Nephron progenitor cell (in vitro differentiated cells): ENCODE data around the gene EMC8.

Experiments used
- DNase-seq: peaks from one replicate; pipeline ENCODE4 v3.0.0; 2021
- H3K27ac Mint-ChIP-seq: 2 replicates; pipeline ENCODE4 v1.8.0; 2021; ENCODE audit warnings: mild to moderate bottlenecking, moderate library complexity, mixed read lengths
- H3K27me3 Mint-ChIP-seq: 2 replicates; pipeline ENCODE4 v1.8.0; 2021; ENCODE audit warnings: mild to moderate bottlenecking, low read depth, mixed read lengths; ENCODE audit not compliant: poor library complexity
- H3K36me3 Mint-ChIP-seq: 2 replicates; pipeline ENCODE4 v1.8.0; 2021; ENCODE audit warnings: low read depth, mixed read lengths
- H3K4me1 Mint-ChIP-seq: 2 replicates; pipeline ENCODE4 v1.8.0; 2021; ENCODE audit warnings: mixed read lengths
- H3K4me3 Mint-ChIP-seq: 2 replicates; pipeline ENCODE4 v1.8.0; 2021; ENCODE audit warnings: mild to moderate bottlenecking, moderate library complexity, mixed read lengths
- H3K9me3 Mint-ChIP-seq: 2 replicates; pipeline ENCODE4 v1.8.0; 2021; ENCODE audit warnings: mild to moderate bottlenecking, moderate library complexity, mixed read lengths
- TF ChIP-seq, protein P1 (sequence below): fragments of 200-600 bp; sonication (generic); IDR thresholded peaks from 2 replicates; pipeline ENCODE4 v1.5.0; 2021; ENCODE audit warnings: antibody characterized with exemption

The EMC8 gene

DNA sequence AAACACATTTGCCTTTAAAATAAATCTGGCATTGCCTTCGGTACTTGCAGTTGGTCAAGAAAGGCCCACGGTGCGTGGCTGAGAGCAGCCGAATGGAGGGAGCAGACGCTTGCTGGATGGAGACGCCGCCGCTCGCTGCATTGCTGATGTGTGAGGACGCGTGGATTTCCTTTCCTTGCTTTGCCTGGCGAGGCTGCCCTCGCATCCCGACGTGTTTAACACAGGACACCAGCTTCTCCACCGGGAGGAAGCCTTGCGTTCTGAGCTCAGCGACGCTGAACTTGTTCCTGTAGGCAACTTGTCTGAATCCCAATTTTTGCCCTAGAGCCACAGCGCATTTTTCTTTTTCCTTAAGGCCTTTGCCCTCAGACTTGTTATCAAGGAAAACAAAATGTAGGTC is 45.9 kb upstream of the EMC8 start:
- Mint-ChIP-seq H3K27me3 (peaks cover 48% of the 10 kb centered on the region), H3K9me3 (no peaks in the 10 kb centered on the region), H3K27ac (no peak overlapping the region), H3K4me1 (peaks cover 31% of the 10 kb centered on the region), H3K4me3 (no peak overlapping the region), H3K36me3 (no peaks in the 10 kb centered on the region)
- TF ChIP-seq, protein P1, sequence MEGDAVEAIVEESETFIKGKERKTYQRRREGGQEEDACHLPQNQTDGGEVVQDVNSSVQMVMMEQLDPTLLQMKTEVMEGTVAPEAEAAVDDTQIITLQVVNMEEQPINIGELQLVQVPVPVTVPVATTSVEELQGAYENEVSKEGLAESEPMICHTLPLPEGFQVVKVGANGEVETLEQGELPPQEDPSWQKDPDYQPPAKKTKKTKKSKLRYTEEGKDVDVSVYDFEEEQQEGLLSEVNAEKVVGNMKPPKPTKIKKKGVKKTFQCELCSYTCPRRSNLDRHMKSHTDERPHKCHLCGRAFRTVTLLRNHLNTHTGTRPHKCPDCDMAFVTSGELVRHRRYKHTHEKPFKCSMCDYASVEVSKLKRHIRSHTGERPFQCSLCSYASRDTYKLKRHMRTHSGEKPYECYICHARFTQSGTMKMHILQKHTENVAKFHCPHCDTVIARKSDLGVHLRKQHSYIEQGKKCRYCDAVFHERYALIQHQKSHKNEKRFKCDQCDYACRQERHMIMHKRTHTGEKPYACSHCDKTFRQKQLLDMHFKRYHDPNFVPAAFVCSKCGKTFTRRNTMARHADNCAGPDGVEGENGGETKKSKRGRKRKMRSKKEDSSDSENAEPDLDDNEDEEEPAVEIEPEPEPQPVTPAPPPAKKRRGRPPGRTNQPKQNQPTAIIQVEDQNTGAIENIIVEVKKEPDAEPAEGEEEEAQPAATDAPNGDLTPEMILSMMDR = no peak
- DNase-seq = no peak

DNA sequence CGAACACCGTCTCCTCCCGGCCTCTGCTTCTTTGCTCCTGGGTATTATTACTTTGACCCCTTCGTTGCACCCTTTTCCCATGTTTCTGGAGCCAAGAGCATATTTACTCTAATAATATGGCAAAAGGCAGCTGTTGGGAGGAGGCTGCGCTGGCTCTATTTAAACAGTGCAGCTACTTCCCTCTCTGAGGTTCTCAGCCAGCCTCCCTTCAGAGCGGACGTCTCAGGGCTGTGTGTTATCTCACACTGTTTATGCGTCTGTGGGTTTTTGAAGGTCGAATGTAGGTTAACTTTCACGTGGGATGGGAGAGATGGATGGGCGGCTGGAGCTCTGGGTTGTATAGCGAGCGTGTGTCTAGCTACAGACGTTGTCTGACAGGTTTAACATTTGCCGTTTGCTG is 45.4 kb upstream of the EMC8 start:
- H3K27me3 Mint-ChIP-seq = peaks cover 49% of the 10 kb centered on the region
- H3K4me3 Mint-ChIP-seq = no peak overlapping the region
- H3K27ac Mint-ChIP-seq = no peak overlapping the region
- no peak for DNase-seq
- no peaks in the 10 kb centered on the region for H3K36me3 Mint-ChIP-seq
- H3K9me3 Mint-ChIP-seq = no peaks in the 10 kb centered on the region
- H3K4me1 Mint-ChIP-seq = peaks cover 27% of the 10 kb centered on the region
- TF ChIP-seq, protein P1 = no peak

DNA sequence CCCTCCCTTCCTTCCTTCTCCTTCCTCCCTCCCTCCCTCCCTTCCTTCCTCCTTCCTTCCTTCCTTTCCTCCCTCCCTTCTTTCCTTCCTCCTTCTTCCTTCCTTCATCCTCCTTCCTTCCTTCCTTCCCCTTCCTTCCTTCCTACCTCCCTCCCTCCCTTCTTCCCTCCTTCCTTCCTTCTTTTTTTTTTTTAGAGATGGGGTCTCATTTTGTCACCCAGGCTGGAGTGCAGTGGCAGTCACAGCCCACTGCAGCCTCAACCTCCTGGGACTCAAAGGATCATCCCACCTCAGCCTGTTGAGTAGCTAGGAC is 44.8 kb upstream of the EMC8 start:
- Mint-ChIP-seq H3K36me3 (no peaks in the 10 kb centered on the region), H3K9me3 (no peaks in the 10 kb centered on the region), H3K27me3 (peaks cover 49% of the 10 kb centered on the region), H3K4me1 (peaks cover 25% of the 10 kb centered on the region), H3K27ac (no peak overlapping the region), H3K4me3 (no peak overlapping the region)
- TF ChIP-seq, protein P1 = no peak
- DNase-seq = no peak

DNA sequence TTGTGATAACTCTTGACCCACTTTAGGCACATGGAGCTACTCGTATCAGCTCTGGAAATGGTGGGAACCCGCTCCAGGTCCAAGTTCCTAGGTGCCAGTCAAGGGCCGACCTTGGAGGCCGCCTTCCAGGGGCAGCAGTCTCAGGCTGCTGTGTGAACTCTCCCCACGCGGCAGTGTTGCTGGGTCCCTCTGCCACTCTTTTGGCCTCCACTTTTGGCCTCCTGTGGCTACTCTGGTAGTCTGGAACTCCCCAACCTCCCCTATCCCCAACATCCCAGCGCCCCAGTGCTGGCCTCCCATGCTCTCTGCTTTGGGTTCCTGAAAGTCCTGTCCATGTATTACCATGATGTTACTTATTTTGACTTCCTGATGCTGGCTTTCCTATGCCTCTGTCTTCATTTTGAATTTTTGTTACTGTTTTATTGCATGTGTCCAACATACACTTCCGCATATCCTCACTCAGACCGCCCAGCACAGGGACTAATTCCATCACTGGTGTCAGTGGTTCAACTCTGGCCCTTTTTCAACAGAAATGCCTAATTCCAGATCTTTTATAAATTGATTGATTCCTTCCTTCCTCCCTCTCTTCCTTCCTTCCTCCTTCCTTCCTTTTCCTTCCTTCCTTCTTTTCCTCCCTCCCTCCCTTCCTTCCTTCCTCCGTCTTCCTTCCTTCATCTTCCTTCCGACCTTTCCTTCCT is 44.3 kb upstream of the EMC8 start:
- Mint-ChIP-seq H3K27me3 (peaks cover 46% of the 10 kb centered on the region), H3K36me3 (no peaks in the 10 kb centered on the region), H3K4me3 (no peak overlapping the region), H3K27ac (no peak overlapping the region), H3K4me1 (peaks cover 25% of the 10 kb centered on the region), H3K9me3 (no peaks in the 10 kb centered on the region)
- TF ChIP-seq, protein P1 = no peak
- DNase-seq = no peak

DNA sequence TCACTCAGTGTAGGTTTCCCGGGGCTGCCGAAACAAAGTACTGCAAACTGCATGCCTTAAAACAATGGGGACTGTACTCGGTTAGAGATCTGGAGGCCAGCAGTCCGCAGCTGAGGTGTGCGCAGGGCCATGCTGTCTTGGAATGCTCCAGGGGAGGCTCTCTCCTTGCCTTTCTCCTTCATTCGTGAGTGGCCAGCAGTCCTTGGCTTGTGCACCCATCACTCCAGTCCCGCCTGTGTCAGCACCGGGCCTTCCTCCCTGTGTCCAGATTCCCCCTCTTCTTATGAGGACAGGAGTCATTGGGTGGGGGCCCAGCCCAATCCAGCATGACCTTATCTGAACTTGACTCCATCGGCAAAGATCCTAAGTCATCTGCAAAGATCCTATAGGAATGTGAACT is 43.5 kb upstream of the EMC8 start:
- TF ChIP-seq, protein P1 = no peak
- no peak overlapping the region for H3K4me3 Mint-ChIP-seq
- peaks cover 19% of the 10 kb centered on the region for H3K4me1 Mint-ChIP-seq
- peaks cover 41% of the 10 kb centered on the region for H3K27me3 Mint-ChIP-seq
- DNase-seq = no peak
- no peaks in the 10 kb centered on the region for H3K36me3 Mint-ChIP-seq
- H3K27ac Mint-ChIP-seq = no peak overlapping the region
- no peaks in the 10 kb centered on the region for H3K9me3 Mint-ChIP-seq

DNA sequence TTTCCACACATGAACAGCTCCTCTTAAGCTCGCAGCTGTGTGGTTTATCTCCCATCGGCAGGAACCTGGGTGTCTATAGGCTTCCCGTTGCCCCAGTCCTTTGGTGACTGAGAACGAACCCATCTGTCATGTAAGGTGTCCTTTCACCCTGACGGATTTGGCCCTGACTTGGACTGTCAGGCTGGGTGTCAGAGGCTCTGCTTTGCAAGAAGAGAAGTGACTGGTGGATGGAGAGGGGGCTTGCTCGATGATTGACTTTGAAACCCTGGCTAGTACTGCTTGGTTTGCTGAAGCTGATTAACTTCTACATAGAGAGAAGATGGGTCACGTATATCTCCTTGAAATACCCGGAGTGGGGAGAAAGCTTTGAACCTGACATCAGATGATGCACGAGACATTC is 43.1 kb upstream of the EMC8 start:
- Mint-ChIP-seq H3K4me1 (peaks cover 15% of the 10 kb centered on the region), H3K4me3 (no peak overlapping the region), H3K27me3 (peaks cover 42% of the 10 kb centered on the region), H3K36me3 (no peaks in the 10 kb centered on the region), H3K9me3 (no peaks in the 10 kb centered on the region), H3K27ac (no peak overlapping the region)
- DNase-seq = no peak
- TF ChIP-seq, protein P1 = no peak
